GM19397 (cell line): Measurements from ENCODE around the gene WASL.
"Not testable (repeated sequence)": the region's sequence is repeated elsewhere in the genome, so short reads cannot be mapped to it uniquely, and the experiment has no call there.

Source experiments
- ATAC-seq: cut with Tn5 transposase; IDR thresholded peaks from one replicate; pipeline ENCODE4 v1.9.1; 2021; ENCODE audit warnings: mild to moderate bottlenecking, moderate library complexity; ENCODE audit not compliant: unreplicated experiment

The WASL gene

DNA sequence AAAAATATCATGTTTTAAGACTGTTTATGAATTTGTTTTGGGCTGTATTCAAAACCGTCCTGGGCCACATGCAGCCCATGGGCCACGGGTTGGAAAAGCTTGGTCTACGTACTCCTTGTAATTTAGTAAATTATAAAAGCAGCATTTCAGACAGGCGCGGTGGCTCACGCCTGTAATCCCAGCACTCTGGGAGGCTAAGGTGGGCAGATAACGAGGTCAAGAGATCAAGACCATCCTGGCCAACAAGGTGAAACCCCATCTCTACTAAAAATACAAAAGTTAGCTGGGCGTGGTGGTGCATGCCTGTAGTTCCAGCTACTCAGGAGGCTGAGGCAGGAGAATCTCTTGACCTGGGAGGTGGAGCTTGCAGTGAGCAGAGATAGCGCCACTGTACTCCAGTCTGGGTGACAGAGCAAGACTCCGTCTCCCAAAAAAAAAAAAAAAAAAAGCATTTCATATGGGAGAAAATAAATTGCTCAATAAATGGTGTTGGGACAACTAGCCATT is 11.6 kb downstream of the WASL start:
- ATAC-seq, result not testable (repeated sequence)

DNA sequence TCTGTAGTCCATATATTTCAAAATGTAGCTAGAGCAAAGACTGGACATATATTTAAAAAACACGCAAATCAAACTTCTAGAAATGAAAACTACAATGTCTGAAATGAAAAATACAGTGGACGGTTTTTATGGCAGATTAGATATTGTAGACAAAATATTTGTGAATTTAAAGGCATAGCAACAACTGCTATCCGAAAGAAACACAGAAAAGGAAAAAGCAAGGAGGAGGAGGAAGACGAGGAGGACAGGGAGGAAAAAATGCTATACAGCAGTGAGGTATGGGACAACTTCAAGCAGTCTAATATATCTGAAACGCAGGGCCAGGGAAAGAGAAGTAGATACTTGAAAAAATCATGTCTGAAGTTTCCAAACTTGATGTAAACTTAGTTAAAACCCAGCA is 13.3 kb downstream of the WASL start:
- ATAC-seq, result no peak

DNA sequence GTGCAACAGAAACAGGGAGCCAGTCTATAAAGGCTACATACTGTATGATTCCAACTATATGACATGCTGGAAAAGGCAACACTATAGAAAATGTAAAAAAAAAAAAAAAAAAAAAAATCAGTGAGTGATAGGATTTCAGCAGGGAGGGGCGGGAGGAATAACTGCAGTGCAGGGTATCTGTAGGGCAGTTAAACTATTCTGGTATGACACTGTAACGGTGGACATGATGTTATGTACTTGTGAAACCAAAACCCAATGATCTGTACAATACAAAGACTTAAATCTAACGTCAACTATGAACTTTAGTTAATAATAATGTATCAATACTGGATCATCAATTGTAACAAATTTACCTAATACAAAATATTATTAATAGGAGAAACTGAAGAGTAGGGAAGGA is 14.3 kb downstream of the WASL start:
- no peak for ATAC-seq

DNA sequence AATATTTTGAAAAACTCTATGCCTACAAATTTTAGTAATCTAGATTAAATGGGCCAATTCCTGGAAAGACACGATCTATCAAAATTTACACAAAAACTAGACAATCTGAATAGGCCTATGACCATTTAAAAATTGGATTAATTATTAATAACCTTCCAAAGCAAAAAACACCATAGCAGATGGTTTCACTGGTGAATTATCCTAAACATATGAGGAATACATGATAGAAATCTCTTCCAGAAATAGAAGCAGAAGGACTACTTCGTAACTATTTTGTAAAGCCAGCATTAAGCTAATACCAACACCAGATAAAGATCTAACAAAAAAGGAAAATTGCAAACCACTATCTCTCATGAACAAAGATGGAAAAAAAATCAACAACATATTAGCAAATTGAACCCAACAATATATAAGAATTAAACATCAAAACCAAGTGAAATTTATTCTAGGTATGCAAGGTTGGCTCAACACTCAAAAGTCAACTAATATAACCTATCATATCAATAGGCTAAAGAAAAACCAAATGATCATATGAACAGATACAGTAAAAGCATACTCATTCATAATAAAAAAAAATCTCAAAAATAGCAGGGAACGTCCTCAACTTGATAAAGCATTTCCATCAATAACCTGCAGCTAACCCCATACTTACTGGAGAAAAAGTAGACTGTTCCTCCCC is 16.3 kb downstream of the WASL start:
- no peak for ATAC-seq

DNA sequence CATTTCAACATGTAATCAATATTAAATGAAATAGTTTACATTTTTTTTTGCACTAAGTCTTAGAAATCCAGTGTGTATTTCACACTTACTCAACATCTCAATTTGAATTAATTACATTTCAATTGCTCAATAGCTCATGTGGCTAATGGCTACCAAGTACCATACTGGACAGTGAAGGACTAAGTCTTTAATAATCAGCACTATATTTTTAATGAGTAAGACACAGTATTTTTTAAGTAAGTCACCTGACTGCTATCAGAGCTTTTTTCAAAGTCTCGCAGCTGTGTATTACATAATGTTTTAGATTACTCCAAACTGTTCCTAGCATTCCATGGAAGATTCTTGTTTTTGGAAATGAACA is 19.6 kb downstream of the WASL start:
- ATAC-seq, result no peak

DNA sequence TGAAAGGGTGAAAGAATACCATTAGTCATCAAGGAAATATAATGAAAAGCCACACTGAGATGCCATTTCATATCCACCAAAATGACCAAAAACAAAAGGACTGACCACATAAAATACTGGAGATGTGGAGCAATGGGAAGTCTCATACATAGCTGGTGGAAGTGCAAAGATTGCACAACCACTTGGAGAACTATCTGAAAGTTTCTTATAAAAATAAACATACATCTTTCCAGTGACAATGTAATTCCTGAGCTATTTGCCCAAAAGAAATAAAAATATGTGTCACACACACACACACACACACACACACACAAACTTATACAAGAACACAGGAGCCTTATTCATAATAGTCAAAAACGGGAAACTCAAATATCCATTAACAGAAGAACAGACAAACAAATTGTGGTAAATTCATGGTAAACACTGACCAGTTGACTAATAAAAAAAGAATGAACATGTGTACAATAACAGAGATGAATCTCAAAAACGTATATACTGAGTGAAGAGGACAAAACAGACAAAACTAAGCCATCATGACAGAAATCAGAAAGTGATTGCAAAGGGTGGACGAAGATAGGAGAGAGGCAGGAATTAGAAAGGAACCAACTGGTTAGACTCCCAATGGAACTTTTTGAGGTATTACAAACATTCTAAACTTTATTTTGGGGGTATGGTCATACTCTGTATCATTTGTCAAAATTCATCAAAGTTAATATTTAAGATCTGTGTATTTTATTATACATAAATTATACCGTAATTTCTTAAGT is 21.5 kb downstream of the WASL start:
- no peak for ATAC-seq

DNA sequence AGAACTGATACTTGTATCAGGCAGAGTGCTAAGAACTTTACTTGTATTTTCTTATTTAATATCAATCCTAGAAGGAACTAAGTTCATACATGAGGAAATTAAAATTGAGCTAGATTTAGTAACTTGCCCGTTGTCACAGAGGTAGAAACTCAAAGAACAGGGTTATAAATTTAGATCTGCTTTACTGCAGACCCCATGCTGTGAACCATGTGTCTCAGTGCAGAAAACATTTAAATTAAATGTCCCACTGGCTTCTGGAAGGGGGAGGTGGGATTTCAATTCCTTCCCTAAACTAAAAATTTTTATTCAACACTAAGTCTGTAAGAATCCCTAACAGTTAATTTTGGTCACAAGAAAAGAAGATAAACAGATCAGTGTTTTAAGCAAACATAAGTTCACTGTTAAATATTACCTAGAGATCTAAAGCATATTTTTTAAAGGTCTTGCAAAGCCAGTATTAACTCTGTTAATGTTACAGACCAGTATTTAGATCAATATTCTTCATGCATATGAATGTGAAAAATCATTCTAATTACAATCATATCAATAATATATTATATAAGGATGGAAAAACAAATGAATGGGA is 23.1 kb downstream of the WASL start:
- ATAC-seq, result no peak

DNA sequence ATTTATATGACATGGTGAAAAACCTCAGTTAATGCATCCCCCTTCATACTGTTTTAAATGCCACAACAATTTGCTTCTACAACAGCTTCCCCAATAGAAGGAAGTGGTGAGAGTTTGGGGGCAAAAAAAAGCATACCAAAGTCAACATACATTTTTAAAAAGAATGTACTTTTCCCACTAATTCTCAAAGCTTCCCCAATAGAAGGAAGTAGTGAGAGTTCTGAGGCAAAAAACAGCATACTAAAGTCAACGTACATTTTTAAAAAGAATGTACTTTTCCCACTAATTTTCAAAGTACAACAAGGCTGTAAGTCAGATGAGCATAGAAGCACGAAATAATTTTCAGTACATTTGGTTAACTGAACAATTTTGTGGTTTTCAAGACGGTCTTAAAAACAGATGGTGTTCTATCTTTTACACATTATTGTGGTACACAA is 24.0 kb downstream of the WASL start:
- ATAC-seq, result no peak

DNA sequence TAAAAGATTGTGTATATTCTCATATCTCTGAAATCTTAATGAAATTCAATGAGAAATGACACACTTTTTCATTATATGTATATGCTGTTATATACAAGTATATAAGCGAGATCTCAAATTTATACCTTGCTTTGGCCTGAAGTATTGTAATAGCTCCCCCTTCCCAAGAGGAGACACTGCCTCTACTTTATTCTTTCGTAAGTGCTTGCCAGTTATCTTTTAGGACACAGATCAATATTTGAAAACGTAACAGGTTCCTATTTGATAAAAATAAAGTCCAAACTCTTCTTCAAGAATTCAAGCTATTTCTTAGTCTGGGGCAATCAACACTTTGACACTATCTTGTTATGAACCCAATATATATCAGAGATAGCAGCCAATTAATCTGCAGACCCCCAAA is 24.9 kb downstream of the WASL start:
- no peak for ATAC-seq

DNA sequence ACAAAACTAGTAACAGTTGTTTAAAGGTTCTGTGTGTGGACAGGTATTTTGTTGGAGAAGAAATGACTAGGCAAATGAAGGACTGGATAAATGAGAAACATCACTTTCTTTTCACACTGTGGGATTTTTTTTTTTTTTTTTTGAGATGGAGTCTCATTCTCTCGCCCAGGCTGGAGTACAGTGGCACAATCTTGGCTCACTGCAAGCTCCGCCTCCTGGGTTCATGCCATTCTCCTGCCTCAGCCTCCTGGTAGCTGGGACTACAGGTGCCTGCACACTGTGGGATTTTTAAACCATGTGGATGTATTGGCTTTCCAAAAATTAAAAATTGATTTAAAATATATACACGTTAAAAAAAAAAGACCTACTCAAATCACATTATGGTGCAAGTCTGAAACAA is 28.3 kb downstream of the WASL start:
- not testable (repeated sequence) for ATAC-seq

DNA sequence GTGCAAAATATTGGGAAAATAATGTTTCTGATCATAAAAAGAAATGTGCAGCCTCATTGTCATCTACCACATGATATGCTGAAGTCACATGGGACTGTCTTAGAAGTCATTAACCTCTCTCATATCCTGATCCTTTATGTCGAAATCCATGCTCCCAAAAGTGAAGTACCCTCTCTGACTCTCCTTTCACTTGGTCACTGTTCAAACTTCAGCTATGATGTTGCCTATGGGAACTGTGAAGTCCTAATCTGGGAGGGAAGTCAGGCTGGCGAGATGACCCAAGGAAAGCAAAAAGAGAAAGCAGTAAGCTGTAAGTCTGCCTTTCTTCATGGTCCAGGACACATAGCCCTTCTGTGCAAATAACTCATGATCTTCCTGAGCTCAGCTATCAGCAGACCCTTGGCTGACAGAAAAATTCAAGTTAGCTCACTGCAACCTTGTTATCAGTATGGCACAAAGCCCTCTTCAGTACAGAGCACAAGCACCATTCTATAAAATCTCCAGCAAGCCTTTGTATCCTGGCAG is 29.5 kb downstream of the WASL start:
- no peak for ATAC-seq

DNA sequence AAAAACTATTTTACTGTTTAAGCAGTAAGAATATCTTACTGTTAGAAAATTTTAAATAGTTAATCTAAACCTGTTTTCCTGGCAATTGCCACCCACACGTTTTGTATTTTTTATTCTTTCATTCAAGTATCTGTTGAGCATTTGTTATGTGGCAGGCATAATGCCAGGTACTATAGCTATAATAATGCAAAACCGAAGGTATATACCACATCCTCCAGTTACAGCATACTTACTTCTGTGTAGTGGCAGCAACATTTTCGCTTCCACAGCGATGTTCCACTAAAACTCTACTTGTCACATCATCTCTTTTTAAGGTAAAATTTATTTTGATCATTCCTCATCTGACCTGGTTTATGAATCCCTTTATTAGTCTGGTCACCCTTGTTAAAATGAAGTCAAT is 30.0 kb downstream of the WASL start:
- ATAC-seq, result no peak

DNA sequence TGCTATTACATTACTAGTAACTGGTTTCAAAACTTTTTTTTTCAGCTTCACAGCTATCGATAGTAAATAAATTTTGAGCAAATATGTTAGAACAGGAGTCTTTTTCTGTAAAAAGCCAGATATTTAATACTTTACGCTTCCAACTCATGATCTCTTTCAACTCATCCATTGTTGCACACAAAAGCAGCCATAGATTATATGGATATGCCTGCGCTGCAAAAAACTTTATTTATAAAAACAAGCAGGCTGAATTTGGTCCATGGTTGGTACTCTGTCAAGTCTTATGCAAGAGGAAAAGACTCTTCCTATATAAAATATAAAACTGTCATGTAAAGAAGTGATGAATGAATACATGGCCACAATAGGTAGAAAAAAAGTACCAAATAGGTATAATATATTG is 31.1 kb downstream of the WASL start:
- ATAC-seq, result no peak

DNA sequence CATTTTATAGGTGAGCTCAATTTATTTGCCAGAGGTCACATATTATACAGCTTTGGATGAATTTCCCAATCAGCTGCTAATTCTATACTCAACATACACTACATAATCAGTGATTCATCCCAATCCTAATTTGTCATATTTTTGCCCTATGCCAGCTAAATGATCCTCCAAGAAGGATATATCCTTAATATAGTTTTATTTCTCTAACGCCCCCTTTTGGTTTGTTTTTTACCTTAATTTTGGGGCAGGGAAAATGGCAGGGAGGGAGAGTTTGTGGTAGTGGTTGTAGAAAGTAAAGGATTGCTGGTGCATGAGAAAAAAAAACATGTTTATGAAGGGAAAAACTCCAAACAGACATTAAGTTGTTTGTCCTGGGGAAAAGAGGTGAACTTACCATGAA is 31.9 kb downstream of the WASL start:
- no peak for ATAC-seq

DNA sequence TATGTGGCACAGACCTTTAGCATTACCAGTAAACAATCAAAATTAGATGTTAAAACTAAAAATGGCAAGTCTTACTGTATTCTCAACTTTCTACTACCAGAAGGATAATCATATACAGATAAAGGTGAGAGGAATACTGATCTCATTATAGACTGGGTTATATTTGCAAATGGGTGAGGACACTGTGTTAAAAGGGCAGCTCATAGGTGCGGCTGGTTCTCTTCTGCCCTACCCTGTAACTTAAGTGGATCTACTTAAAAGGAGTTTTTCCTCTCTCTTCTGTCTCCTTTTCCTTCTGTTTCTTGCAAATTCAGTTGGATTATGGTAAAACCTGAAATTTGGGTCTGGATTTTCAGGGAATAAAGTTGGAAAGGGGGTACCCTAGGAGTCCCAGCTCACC is 33.0 kb downstream of the WASL start:
- no peak for ATAC-seq

DNA sequence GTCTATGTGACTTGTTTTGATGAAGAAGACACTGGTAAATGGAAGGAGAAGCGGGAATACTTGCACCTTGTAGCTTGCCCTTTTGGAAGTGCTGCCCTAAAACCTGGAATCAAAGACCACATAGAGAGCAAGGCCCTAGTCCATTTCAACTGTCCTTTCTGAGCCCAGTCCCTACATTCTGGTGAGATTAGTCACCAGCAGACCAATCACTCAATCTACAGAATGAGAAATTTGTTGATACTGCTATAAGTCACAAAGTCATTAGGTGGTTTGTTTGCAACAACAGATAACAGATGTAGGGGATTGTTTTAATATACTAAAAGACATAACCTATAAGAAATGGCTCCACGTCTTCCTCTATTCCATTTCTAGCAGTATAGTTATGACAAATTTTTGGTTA is 33.6 kb downstream of the WASL start:
- ATAC-seq, result no peak

DNA sequence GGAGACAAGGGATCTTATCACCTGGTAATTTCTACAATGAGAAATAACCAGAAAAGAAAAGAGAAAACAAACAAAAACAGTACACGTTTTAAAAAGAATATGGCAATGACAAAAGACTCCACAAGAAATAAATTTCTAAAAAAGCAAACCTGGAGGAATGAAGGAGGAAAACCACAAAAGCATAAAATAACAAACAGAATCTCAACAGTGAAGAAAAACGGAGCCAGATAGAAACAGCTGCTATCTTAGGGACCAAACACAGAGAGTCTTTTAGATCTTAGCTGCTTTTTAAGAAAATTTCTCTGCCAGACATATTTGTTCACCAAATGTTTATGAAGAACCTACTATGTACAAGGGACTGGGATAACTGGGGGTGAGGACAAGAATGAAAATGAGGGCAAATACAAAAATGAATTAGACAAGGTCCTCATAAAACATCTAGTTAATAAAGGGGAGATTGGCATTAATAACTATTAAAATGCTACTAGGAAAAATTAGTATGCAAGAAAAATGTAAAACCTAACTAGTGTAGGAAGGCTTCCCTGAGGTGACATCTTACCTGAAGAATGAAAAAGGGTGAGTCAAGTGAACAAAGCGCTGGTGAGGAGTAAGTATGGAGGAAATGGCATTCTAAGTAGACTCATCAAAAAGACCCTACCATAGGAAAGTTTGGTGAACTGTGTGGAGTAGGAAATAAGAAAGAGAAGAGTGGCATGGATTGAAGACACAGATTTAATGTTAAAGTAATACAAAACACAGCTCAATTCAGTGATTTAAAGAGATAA is 34.3 kb downstream of the WASL start:
- no peak for ATAC-seq

DNA sequence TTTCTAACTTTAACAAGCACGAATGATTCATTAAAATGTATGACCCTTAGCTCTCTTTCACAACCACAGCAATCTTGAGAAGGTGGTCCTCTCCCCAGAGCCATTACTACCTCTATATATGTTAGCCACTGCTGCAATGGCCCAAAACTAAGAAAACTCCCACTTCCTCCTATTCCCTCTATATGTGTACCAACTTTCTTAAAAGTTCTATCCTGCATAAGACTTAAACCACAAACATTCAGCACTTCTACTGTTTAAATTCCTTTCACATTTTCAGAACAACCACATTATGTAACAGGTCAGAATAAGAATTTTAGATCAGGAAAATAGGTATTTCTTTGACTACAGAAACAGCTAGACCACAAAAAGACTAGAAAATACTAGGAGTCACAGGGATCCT is 36.2 kb downstream of the WASL start:
- ATAC-seq, result no peak

DNA sequence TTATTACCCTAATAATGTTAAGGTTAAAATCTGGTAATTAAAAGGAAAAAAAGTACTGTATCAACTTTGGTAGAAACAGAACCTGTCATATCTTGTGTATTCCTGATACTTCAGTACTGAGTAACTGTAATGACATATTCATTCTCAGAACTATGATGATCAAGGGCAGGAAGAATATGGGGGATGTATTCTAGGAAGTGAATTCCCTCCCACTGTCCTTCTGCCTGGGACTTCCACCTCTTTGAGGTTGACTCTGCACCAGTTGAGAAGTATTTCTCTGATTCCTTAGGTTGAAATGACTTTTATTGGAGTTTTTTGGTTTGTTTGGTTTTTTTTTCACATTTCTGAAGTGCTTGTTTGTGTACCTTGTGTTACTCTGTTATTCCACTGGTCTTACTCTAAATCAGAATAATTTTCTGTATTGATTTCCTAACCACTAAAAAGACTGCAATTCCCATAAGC is 36.9 kb downstream of the WASL start:
- no peak for ATAC-seq

DNA sequence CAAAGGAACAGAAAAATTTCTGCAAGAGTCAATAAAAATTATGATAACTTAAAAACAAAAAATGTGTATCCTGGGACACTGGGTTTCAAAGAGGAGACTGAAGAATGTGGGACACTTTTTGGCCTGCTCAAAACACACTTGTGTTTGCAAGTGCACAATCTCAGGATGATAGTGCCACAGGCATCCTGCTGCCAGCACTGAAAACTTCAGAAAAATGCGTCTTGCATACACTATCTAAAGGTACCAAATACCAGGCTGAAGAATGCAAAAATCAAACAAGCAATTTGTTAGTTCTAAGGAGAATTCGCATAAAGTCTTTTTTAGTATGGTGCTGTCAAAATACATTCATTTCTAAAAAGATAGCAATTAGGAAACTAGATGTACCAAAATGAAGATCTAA is 38.1 kb downstream of the WASL start:
- ATAC-seq, result no peak

DNA sequence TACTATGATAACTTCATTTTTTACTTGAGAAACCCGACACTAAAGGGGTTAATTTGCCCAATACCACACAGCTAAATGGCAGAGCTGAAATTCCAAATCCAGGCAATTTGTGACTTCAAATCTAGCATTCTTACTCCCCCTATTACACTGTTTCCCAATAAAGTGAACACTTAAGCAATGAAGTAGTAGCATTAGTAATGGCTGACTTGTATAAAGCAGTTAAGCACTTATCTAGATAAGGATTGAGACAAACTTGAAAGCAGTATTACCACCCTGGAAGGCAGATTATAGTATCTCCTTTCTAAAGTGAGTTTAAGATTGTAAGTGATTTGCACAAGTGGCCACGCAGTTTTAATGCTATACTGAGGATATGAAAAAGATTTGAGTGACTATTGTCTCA is 39.3 kb downstream of the WASL start:
- ATAC-seq, result no peak
